GM12878 (cell line): ENCODE results near the gene LTC4S.

Experiments used
- BRCA1 ChIP-seq: IDR thresholded peaks from 2 replicates; pipeline ENCODE4 v1.6.1; 2011; ENCODE audit warnings: low read depth, low read length, improper control_type of control experiment
- EP300 ChIP-seq, 2 experiments: fragments of 150-350 bp in 1 of 2; IDR thresholded peaks; 2 replicates each; pipeline ENCODE4 v1.6.1; 2011 to 2012; ENCODE audit warnings: low read depth in 2 of 2, low read length in 2 of 2, borderline replicate concordance in 1 of 2, improper control_type of control experiment in 1 of 2, inconsistent platforms in 1 of 2; ENCODE audit not compliant: control insufficient read depth in 1 of 2
- GABPA ChIP-seq: IDR thresholded peaks from 2 replicates; pipeline ENCODE4 v1.6.1; 2014; ENCODE audit warnings: antibody characterized with exemption, low read depth, mild to moderate bottlenecking, inconsistent platforms
- HDAC6 ChIP-seq: fragments of 200-600 bp; sonication (generic); IDR thresholded peaks from one replicate; pipeline ENCODE4 v1.8.0; 2017; ENCODE audit warnings: antibody characterized with exemption; ENCODE audit not compliant: unreplicated experiment
- MYB ChIP-seq: fragments of 150-350 bp; IDR thresholded peaks from 2 replicates; pipeline ENCODE4 v1.6.1; 2014; ENCODE audit warnings: mild to moderate bottlenecking, low read depth, low read length, borderline replicate concordance
- NFYB ChIP-seq: IDR thresholded peaks from 2 replicates; pipeline ENCODE4 v1.6.1; 2011; ENCODE audit warnings: low read depth, mild to moderate bottlenecking, low read length, improper control_type of control experiment, moderate library complexity; ENCODE audit not compliant: insufficient read depth
- NR2F1 ChIP-seq: fragments of 450-650 bp; conservative IDR thresholded peaks from 2 replicates; pipeline ENCODE4 v1.6.1; 2017; ENCODE audit warnings: mild to moderate bottlenecking
- PAX5 ChIP-seq: IDR thresholded peaks from 2 replicates; pipeline ENCODE4 v1.6.1; 2011; ENCODE audit warnings: low read depth, low read length, borderline replicate concordance
- POLR2AphosphoS5 ChIP-seq: IDR thresholded peaks from 2 replicates; pipeline ENCODE4 v1.6.1; 2011; ENCODE audit warnings: mild to moderate bottlenecking, low read length, inconsistent platforms
- SP1 ChIP-seq: IDR thresholded peaks from one replicate; pipeline ENCODE4 v1.6.1; 2011; ENCODE audit warnings: low read depth, low read length
- TCF12 ChIP-seq: IDR thresholded peaks from 2 replicates; pipeline ENCODE4 v1.6.1; 2011; ENCODE audit warnings: low read depth, mild to moderate bottlenecking, low read length
- TF ChIP-seq, protein P1 (sequence below), 3 experiments: IDR thresholded peaks in 2 of 3; conservative IDR thresholded peaks in 1 of 3; 2 replicates each; pipeline ENCODE4 v1.5.1; 2011; ENCODE audit warnings: low read depth in 3 of 3, low read length in 3 of 3, mild to moderate bottlenecking in 3 of 3, control low read depth in 2 of 3, moderate library complexity in 2 of 3, inconsistent platforms in 1 of 3, mixed read lengths in 1 of 3; ENCODE audit not compliant: control insufficient read depth in 2 of 3, insufficient read depth in 1 of 3; ENCODE audit errors: extremely low read depth in 1 of 3

DNA sequence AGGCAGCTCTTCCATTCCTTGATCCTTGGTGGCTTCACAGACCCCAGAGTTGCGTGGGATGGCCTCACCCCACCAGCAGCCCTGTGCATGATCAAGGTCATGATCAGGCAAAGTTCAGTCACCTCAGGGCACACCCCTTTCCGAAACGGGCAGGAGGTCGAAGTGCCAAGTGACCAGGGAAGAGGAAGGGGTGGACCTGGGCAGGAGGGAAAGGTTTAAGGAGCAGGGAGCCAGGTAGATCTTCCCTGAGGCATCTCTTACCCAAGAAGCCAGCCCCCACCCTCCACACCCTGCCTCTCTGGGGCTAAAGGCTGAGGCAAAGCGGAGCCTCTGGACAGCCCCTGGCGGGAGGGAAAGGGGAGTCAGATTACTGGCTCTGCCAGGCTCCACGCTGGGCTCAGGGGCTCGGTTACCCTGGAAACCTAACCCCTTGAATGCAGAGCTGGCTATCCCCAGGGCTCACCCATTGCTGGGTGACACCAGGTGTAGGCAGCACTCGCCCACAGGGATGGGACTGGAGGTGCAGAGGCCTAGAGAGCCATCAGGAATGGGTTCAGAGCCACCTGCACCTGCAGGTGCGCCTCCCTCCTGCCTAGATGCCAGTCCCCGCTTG is 9.3 kb downstream of the LTC4S start:
- TF ChIP-seq, protein P1, sequence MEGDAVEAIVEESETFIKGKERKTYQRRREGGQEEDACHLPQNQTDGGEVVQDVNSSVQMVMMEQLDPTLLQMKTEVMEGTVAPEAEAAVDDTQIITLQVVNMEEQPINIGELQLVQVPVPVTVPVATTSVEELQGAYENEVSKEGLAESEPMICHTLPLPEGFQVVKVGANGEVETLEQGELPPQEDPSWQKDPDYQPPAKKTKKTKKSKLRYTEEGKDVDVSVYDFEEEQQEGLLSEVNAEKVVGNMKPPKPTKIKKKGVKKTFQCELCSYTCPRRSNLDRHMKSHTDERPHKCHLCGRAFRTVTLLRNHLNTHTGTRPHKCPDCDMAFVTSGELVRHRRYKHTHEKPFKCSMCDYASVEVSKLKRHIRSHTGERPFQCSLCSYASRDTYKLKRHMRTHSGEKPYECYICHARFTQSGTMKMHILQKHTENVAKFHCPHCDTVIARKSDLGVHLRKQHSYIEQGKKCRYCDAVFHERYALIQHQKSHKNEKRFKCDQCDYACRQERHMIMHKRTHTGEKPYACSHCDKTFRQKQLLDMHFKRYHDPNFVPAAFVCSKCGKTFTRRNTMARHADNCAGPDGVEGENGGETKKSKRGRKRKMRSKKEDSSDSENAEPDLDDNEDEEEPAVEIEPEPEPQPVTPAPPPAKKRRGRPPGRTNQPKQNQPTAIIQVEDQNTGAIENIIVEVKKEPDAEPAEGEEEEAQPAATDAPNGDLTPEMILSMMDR (IDR thresholded peaks at IDR 0.05 in 2 of 3, conservative IDR thresholded peaks at IDR 0.05 in 1 of 3; ENCODE audit: control insufficient read depth in 2 of 3, extremely low read depth in 1 of 3, insufficient read depth in 1 of 3, low read depth in 3 of 3, low read length in 3 of 3): no peak
- TF ChIP-seq BRCA1: no peak
- TF ChIP-seq POLR2AphosphoS5: 0 out of 2 replicates have a peak, but pooled peaks have one; percentile 27
- no peak for TF ChIP-seq NFYB
- TF ChIP-seq EP300 (IDR thresholded peaks at IDR 0.05; ENCODE audit: borderline replicate concordance in 1 of 2, control insufficient read depth in 1 of 2, low read depth in 2 of 2, low read length in 2 of 2): no peak
- no peak for TF ChIP-seq GABPA
- TF ChIP-seq PAX5: no peak
- TF ChIP-seq TCF12: no peak
- no peak for TF ChIP-seq NR2F1
- TF ChIP-seq HDAC6: no peak
- no peak for TF ChIP-seq SP1
- TF ChIP-seq MYB: no peak
